ENCODE data around the gene DIP2B.

DIP2B gene

GRCh38 chr12:50615907-50616296, 111.1 kb downstream of the DIP2B start:
- DNase-seq (ENCODE audit: low read depth): no peak
- no peak overlapping the region for H3K4me3 ChIP-seq (replicated peaks; ENCODE audit: low read depth, low read length)
- no peak for TF ChIP-seq CTCF (IDR thresholded peaks at IDR 0.05; ENCODE audit: low read length, missing control alignments)

- H3K4me3 ChIP-seq (replicated peaks; ENCODE audit: low read depth, low read length): no peak overlapping the region
- no peak for TF ChIP-seq CTCF (IDR thresholded peaks at IDR 0.05; ENCODE audit: low read length, missing control alignments)
- DNase-seq (ENCODE audit: low read depth): no peak
Observed at GRCh38 chr12:50617657-50618056, 112.9 kb downstream of the DIP2B start.

GRCh38 chr12:50618864-50619609, 114.3 kb downstream of the DIP2B start:
- no peak for TF ChIP-seq CTCF (IDR thresholded peaks at IDR 0.05; ENCODE audit: low read length, missing control alignments)
- peak; percentile 71 for DNase-seq (ENCODE audit: low read depth)
- no peak overlapping the region for H3K4me3 ChIP-seq (replicated peaks; ENCODE audit: low read depth, low read length)

GRCh38 chr12:50619610-50619958, 114.8 kb downstream of the DIP2B start:
- no peak for TF ChIP-seq CTCF (IDR thresholded peaks at IDR 0.05; ENCODE audit: low read length, missing control alignments)
- DNase-seq (ENCODE audit: low read depth): no peak
- H3K4me3 ChIP-seq (replicated peaks; ENCODE audit: low read depth, low read length): no peak overlapping the region

- peak; percentile 18 for TF ChIP-seq CTCF (IDR thresholded peaks at IDR 0.05; ENCODE audit: low read length, missing control alignments)
- DNase-seq (ENCODE audit: low read depth): peak; percentile 83
Observed at GRCh38 chr12:50620109-50620977, 115.6 kb downstream of the DIP2B start.

GRCh38 chr12:50620978-50621360, 116.2 kb downstream of the DIP2B start:
- H3K4me3 ChIP-seq (replicated peaks; ENCODE audit: low read depth, low read length): no peak overlapping the region
- no peak for TF ChIP-seq CTCF (IDR thresholded peaks at IDR 0.05; ENCODE audit: low read length, missing control alignments)

More at GRCh38 chr12:50620109-50620977, 115.6 kb downstream of the DIP2B start:
- no peak overlapping the region for H3K4me3 ChIP-seq (replicated peaks; ENCODE audit: low read depth, low read length)

More at GRCh38 chr12:50620978-50621360, 116.2 kb downstream of the DIP2B start:
- no peak for DNase-seq (ENCODE audit: low read depth)
